Esophagus (tissue), 2 donors: Measurements from ENCODE around the gene THBS3. TPM values are rescaled to one million over a fixed set of nuclear protein-coding genes. Genes with fewer than 3 reads are reported as not detected.

Source experiments
- H3K27ac ChIP-seq, 2 donors: one replicate each; pipeline ENCODE4 v1.5.1; 2013; ENCODE audit warnings: low read depth in 2 of 2, mild to moderate bottlenecking in 2 of 2, inconsistent platforms in 1 of 2, low read length in 1 of 2, moderate library complexity in 1 of 2
- H3K27me3 ChIP-seq, 2 donors: one replicate each; pipeline ENCODE4 v1.6.1; 2013; ENCODE audit warnings: low read length in 2 of 2, control low read depth in 1 of 2, mild to moderate bottlenecking in 1 of 2; ENCODE audit not compliant: insufficient read depth in 2 of 2, control insufficient read depth in 1 of 2
- H3K36me3 ChIP-seq, 2 donors: one replicate each; pipeline ENCODE4 v1.6.1; 2013; ENCODE audit warnings: low read length in 1 of 2; ENCODE audit not compliant: control insufficient read depth in 2 of 2, insufficient read depth in 2 of 2
- H3K4me1 ChIP-seq, 2 donors: one replicate each; pipeline ENCODE4 v1.6.1; 2013; ENCODE audit warnings: low read length in 1 of 2; ENCODE audit not compliant: control insufficient read depth in 2 of 2, insufficient read depth in 2 of 2
- H3K4me3 ChIP-seq, 2 donors: one replicate each; pipeline ENCODE4 v1.5.1; 2013; ENCODE audit warnings: low read length in 2 of 2, mild to moderate bottlenecking in 2 of 2, low read depth in 1 of 2, moderate library complexity in 1 of 2
- H3K9me3 ChIP-seq, 2 donors: one replicate each; pipeline ENCODE4 v1.6.1; 2013; ENCODE audit warnings: mild to moderate bottlenecking in 2 of 2, low read depth in 1 of 2, low read length in 1 of 2, moderate library complexity in 1 of 2; ENCODE audit not compliant: control insufficient read depth in 2 of 2, insufficient read depth in 1 of 2
- WGBS, 2 donors: extraction: QIAGEN DNeasy Blood & Tissue Kit; methylation state at CpG; one replicate each; pipeline ENCODE4 v1.1.7; 2013; 5-methylcytosine and 5-hydroxymethylcytosine counted together
- polyA plus RNA-seq, 2 donors: library from polyadenylated mRNA; stranded (reverse); fragments of 200-250 nt; gene quantifications; one replicate each; pipeline ENCODE4 v1.2.3, GENCODE V29; 2013
- donor health status: healthy with polysubstance abuse.
- donor health status: Bipolar disorder and iron deficiency.

The THBS3 gene
- polyA plus RNA-seq, 2 donors = 12.9 to 41.5 TPM

DNA sequence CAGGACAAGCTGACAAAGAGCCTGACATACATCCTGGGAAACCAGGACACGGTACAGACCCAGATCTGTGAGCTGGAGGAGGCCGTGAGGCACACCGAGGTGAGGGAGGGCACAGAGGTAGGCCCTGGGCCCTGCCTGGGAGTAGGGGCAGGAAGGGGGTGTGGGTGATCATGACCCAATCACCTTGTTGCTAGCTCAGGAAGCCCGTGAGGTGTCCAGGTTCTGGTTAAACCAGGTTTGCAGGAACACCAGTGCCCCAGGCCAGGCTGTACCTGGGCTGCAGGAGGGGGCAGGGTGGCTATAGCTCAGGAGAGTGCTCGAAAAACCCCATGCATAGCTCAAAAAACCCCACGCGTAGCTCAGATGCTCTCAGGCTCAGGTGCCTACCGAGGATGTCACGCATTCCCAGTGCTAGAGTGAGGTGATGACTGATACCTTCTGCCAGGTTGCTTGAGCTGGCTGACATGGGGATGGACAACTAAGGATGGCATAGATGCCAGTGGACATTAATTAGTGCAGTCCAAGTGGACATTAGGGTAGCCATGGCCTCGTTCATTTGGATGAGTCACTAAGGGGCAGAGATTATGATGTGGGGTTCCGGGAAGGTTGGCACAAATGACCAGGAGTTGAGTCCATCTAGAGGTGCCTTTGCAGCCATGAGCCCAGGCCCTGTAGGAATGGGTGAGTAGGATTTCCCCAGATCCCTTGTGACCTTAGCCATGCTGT, 30.3 kb downstream of the THBS3 start:
- Histone ChIP-seq H3K4me3 (no peak overlapping the region), H3K36me3 (peaks cover 0 to 3% of the 10 kb centered on the region in 2 donors), H3K27ac (peak overlapping the region; percentile 67 to 82), H3K4me1 (peaks cover 0 to 11% of the 10 kb centered on the region in 2 donors), H3K27me3 (no peaks in the 10 kb centered on the region), H3K9me3 (no peaks in the 10 kb centered on the region)
- 69 to 72% methylated on average over 11 of the region's 11 CpGs for WGBS, 2 donors

- Histone ChIP-seq H3K4me1 (peaks cover 0 to 11% of the 10 kb centered on the region in 2 donors), H3K9me3 (no peaks in the 10 kb centered on the region), H3K27me3 (no peaks in the 10 kb centered on the region), H3K4me3 (no peak overlapping the region), H3K27ac (peak overlapping the region; percentile 67 to 82), H3K36me3 (peaks cover 0 to 3% of the 10 kb centered on the region in 2 donors)
- 62% methylated on average over 8 of the region's 8 CpGs for WGBS, 2 donors
These were observed 31.1 kb downstream of the THBS3 start for GRCh38 chr1:155176544-155177071.

DNA sequence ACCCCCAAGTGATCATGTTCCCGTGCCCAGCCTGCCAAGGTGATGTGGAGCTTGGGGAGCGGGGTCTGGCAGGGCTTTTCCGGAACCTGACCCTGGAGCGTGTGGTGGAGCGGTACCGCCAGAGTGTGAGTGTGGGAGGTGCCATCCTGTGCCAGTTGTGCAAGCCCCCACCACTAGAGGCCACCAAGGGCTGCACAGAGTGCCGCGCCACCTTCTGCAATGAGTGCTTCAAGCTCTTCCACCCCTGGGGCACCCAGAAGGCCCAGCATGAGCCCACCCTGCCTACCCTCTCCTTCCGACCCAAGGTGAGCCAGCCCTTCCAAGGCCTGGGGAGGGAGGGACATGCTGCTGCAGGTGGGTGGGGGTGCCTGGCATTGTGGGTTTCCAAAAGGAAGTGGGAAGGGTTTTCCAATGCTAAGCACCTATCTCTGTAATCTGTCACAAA, 31.7 kb downstream of the THBS3 start:
- H3K36me3 ChIP-seq = peaks cover 0 to 3% of the 10 kb centered on the region in 2 donors
- H3K4me3 ChIP-seq = no peak overlapping the region
- H3K27me3 ChIP-seq = no peaks in the 10 kb centered on the region
- no peaks in the 10 kb centered on the region for H3K9me3 ChIP-seq
- peaks cover 0 to 11% of the 10 kb centered on the region in 2 donors for H3K4me1 ChIP-seq
- 78 to 88% methylated on average over 9 of the region's 9 CpGs for WGBS, 2 donors
- H3K27ac ChIP-seq = no peak overlapping the region

DNA sequence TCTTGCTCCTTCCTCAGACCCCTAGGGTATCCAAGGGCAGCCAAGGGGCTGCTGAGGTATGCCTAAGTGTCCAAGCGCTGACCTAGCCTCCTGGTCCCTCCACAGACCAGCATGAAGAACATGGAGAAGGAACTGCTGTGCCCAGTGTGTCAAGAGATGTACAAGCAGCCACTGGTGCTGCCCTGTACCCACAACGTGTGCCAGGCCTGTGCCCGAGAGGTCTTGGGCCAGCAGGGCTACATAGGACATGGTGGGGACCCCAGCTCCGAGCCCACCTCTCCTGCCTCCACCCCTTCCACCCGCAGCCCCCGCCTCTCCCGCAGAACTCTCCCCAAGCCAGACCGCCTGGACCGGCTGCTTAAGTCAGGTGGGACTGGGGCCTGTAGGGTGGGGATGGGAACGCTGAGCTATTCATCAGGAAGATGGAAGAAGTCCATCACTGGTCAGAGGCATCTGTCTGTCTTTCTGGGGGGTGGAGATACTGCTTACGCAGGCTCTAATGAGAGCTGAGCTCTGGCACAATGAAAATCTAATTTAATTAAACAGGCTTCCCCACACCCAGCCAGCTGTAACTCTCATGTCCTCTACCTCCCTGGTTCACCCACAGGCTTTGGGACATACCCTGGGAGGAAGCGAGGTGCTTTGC, 32.3 kb downstream of the THBS3 start:
- Histone ChIP-seq H3K4me1 (peaks cover 0 to 11% of the 10 kb centered on the region in 2 donors), H3K27me3 (no peaks in the 10 kb centered on the region), H3K36me3 (peaks cover 0 to 3% of the 10 kb centered on the region in 2 donors), H3K4me3 (no peak overlapping the region), H3K9me3 (no peaks in the 10 kb centered on the region), H3K27ac (no peak overlapping the region)
- WGBS, 2 donors = 89% methylated on average over 12 of the region's 12 CpGs

- 13% methylated on average over 30 to 35 of the region's 35 CpGs for WGBS, 2 donors
- peak overlapping the region in 1 of 2 donors; percentile 35 for H3K4me3 ChIP-seq
These were observed 33.1 kb downstream of the THBS3 start for GRCh38 chr1:155174324-155175280.

DNA sequence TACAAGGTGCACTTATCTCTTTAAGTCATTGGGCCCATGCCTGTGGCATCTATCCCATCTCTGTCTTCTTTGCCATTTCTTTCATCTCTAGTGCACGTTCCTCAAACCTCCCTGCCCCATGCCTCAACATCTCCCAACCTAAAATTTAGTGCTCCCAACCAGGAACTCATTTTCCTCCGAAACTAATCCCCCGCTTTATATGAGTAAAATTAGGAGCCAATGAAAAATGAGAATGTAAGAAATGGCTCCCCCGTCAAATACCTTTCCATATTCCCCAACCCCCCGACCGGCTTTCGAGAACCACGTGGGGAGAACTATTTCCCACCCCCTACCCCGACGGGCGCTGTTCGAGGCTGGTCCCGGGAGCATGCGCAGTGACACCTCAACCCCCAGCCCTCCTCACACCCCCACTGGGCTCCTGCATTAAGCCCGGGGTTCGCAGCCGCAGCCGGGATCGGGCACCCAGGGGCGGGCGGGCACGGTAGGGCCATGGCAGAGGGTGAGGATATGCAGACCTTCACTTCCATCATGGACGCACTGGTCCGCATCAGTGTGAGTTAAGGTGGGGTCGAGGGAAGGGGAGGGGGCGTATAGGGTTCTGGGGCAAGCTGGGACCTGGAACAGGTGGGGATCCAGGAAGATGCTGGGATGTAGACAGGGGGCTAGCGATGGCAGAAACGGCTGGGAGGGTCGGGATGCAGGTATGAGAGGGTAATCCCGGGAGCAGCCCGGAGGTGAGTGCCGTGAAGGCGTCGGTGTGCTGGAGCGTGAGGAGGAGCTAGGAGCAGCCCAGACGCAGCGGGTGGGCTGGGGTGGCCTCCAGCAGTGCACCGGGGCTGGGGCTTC, 34.0 kb downstream of the THBS3 start, which contains the start of gene TRIM46:
TRIM46 (plus strand) TSS at position 372 of the 846 bp plus-strand sequence; CDS start at position 490, 118 bp downstream.
- H3K4me3 ChIP-seq = peak within 1 kb of the TSS; percentile 81 to 86
- H3K9me3 ChIP-seq = no peaks in the 10 kb centered on the region
- peak within 1 kb of the TSS; percentile 90 to 96 for H3K27ac ChIP-seq
- WGBS, 2 donors = 2 to 4% methylated on average over 38 of the region's 38 CpGs
- peaks cover 0 to 11% of the 10 kb centered on the region in 2 donors for H3K4me1 ChIP-seq
- H3K36me3 ChIP-seq = peaks cover 0 to 11% of the 10 kb centered on the region in 2 donors
- no peaks in the 10 kb centered on the region for H3K27me3 ChIP-seq

More at GRCh38 chr1:155174324-155175280, 33.1 kb downstream of the THBS3 start:
- Histone ChIP-seq H3K27ac (no peak overlapping the region), H3K4me1 (peaks cover 0 to 11% of the 10 kb centered on the region in 2 donors), H3K9me3 (no peaks in the 10 kb centered on the region), H3K27me3 (no peaks in the 10 kb centered on the region), H3K36me3 (peaks cover 0 to 6% of the 10 kb centered on the region in 2 donors)

DNA sequence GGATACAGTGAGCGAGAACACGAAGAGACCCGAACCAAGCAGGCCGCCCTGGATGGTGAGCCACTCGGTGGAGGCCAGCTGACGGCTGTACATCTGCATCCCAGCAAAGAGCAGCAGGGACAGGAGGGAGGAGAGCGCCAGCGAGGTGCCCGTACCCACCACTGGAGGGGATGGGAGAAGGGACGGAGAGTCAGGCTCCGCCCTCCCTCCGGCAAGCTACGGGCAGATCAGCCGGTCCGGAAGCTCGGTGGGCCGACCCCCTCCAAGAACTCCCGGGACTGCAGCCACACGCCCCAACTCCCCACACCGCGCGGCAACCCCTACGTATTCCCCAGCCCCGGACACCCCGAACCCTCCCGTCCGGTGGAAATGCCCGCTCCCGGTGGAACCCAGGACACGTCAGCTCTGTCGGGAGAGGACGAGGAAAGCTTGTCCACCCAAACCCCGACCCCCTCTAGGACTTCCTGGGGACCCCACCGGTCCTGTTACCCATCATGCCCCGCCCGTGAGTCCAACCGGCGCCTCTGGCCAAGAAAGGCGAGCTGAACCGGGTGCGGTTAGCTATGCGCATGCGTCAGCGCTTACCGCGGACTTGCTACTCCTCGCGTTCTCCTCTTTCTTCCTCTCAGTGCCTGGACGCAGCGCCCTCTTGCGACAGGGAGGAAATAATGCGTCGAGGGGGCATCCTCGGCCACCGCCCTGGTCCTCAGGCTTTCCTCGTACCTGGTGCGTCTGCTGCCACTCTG, 34.8 kb downstream of the THBS3 start, which contains the start of gene KRTCAP2:
KRTCAP2 (minus strand) TSS at position 573 of the 746 bp plus-strand sequence; CDS start at position 493, 80 bp downstream.
- H3K27me3 ChIP-seq = no peaks in the 10 kb centered on the region
- H3K36me3 ChIP-seq = peaks cover 0 to 11% of the 10 kb centered on the region in 2 donors
- WGBS, 2 donors = 0% methylated on average over 49 to 57 of the region's 57 CpGs
- peak within 1 kb of the TSS; percentile 81 to 86 for H3K4me3 ChIP-seq
- peaks cover 0 to 11% of the 10 kb centered on the region in 2 donors for H3K4me1 ChIP-seq
- H3K9me3 ChIP-seq = no peaks in the 10 kb centered on the region
- H3K27ac ChIP-seq = peak within 1 kb of the TSS; percentile 90 to 96
